Lower leg skin (tissue), 3 donors: ENCODE data around the gene PISD.

Source experiments
- POLR2A ChIP-seq, 2 donors: fragments of 450-650 bp; IDR thresholded peaks; one replicate each; pipeline ENCODE4 v1.6.1; 2016 to 2017; ENCODE audit warnings: antibody characterized with exemption in 2 of 2, mild to moderate bottlenecking in 1 of 2, moderate library complexity in 1 of 2
- TF ChIP-seq, protein P1 (sequence below), 3 donors: fragments of 450-650 bp; IDR thresholded peaks; one replicate each; pipeline ENCODE4 v1.5.1; 2016; ENCODE audit warnings: antibody characterized with exemption in 3 of 3, mild to moderate bottlenecking in 3 of 3, moderate library complexity in 2 of 3

DNA sequence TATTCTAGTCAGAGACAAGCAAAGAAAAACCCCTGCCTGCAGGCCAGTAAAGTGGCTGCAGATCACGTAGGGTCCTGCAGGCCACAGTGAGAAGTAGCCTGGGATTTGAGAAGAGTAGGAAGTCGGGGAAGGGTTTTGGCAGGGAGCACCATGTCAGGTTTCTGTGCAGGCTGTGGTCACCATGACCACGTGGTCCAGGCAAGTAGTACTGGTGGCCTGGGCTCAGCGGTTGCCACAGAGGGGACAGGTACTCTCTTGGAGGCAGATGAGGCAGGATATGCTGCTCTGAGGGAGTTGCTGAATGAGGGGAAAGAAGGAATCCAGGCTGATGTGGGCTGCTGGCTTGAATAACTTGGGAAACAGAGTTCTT lies 46.5 kb downstream of the PISD start:
- TF ChIP-seq, protein P1, sequence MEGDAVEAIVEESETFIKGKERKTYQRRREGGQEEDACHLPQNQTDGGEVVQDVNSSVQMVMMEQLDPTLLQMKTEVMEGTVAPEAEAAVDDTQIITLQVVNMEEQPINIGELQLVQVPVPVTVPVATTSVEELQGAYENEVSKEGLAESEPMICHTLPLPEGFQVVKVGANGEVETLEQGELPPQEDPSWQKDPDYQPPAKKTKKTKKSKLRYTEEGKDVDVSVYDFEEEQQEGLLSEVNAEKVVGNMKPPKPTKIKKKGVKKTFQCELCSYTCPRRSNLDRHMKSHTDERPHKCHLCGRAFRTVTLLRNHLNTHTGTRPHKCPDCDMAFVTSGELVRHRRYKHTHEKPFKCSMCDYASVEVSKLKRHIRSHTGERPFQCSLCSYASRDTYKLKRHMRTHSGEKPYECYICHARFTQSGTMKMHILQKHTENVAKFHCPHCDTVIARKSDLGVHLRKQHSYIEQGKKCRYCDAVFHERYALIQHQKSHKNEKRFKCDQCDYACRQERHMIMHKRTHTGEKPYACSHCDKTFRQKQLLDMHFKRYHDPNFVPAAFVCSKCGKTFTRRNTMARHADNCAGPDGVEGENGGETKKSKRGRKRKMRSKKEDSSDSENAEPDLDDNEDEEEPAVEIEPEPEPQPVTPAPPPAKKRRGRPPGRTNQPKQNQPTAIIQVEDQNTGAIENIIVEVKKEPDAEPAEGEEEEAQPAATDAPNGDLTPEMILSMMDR (IDR thresholded peaks at IDR 0.05): no peak
- no peak for TF ChIP-seq POLR2A (IDR thresholded peaks at IDR 0.05)
